Kidney (tissue), 14 donors: Measurements from ENCODE around the gene ATP2C2. TPM values are rescaled to one million over a fixed set of nuclear protein-coding genes. Genes with fewer than 3 reads are reported as not detected.

ENCODE experiments used
- DNase-seq, 5 donors: peaks; one replicate each; pipeline ENCODE4 v3.0.0-alpha.2; 2013 to 2020
- FAIRE-seq: peaks from 2 replicates; lab custom pipeline; 2012; peaks lifted over from hg19 to GRCh38; lab: Jason Lieb, UNC
- H3K27ac ChIP-seq, 2 donors: one replicate each; pipeline ENCODE4 v1.7.0; 2013; ENCODE audit warnings: low read depth in 2 of 2, low read length in 2 of 2, inconsistent platforms in 1 of 2
- H3K27me3 ChIP-seq: one replicate; pipeline ENCODE4 v1.7.1; 2013; ENCODE audit warnings: low read length, inconsistent platforms; ENCODE audit not compliant: control insufficient read depth, insufficient read depth
- H3K36me3 ChIP-seq, 3 donors: one replicate each; pipeline versions ENCODE4 v1.7.0 to v1.7.1; 2013; ENCODE audit warnings: low read length in 3 of 3, control low read depth in 1 of 3, inconsistent platforms in 1 of 3; ENCODE audit not compliant: insufficient read depth in 3 of 3, control insufficient read depth in 2 of 3
- H3K4me1 ChIP-seq, 3 donors: one replicate each; pipeline versions ENCODE4 v1.7.0 to v1.7.1; 2013; ENCODE audit warnings: low read length in 3 of 3, inconsistent platforms in 1 of 3, low read depth in 1 of 3; ENCODE audit not compliant: control insufficient read depth in 2 of 3, insufficient read depth in 2 of 3
- H3K4me3 ChIP-seq, 3 donors: one replicate each; pipeline versions ENCODE4 v1.7.0 to v1.8.1; 2013; ENCODE audit warnings: low read length in 3 of 3, control low read depth in 1 of 3, inconsistent platforms in 1 of 3
- H3K9ac ChIP-seq, 3 donors: one replicate each; pipeline versions ENCODE4 v1.7.0 to v1.7.1; 2013; ENCODE audit warnings: low read length in 3 of 3, control low read depth in 1 of 3, inconsistent platforms in 1 of 3
- H3K9me3 ChIP-seq, 3 donors: one replicate each; pipeline versions ENCODE4 v1.7.0 to v1.7.1; 2013; ENCODE audit warnings: low read length in 3 of 3, control low read depth in 1 of 3, inconsistent platforms in 1 of 3; ENCODE audit not compliant: control insufficient read depth in 2 of 3, insufficient read depth in 1 of 3
- CTCF ChIP-seq: IDR thresholded peaks from 3 replicates; pipeline ENCODE4 v1.5.1; 2012; ENCODE audit warnings: mild to moderate bottlenecking, moderate library complexity, borderline replicate concordance; ENCODE audit not compliant: insufficient read depth; ENCODE audit errors: extremely low read depth
- intact Hi-C: fragments of 100-400 bp; cut with DNase I; formaldehyde crosslinking; loops from one replicate; pipeline ENCODE4 v1.11.1; 2022
- polyA plus RNA-seq: library from polyadenylated mRNA; stranded (reverse); fragments of 350-450 nt; fragmentation: Illumina TruSeq; extraction: RNeasy Lipid Tissue Mini Kit (QIAGEN cat#74804); gene quantifications from one replicate; pipeline ENCODE4 v1.2.3, GENCODE V29; 2014; ENCODE audit warnings: low read depth, low replicate concordance; ENCODE audit not compliant: insufficient read depth
- total RNA-seq: library from RNA; stranded (reverse); fragmentation: NEBNext Ultra II Directional; extraction: Animal tissue kit (Norgen Biotek cat#: 25700); gene quantifications from one replicate; pipeline ENCODE4 v1.2.1, GENCODE V29; 2021
- donor health status: control.
- donor health status: control.
- donor health status: control.
- donor health status: control.
- donor health status: control.
- donor health status: DM: yes; HTN: yes; CAD: no.
- donor health status: Normal renal cell carcinoma (clear cell type).

The ATP2C2 gene
- total and polyA plus RNA-seq, 2 donors from 2014 or later = 2.2 to 2.6 TPM

GRCh38 chr16:84347161-84347560 is 21.2 kb upstream of the ATP2C2 start:
- peaks cover 0 to 13% (median 7%) of the 10 kb centered on the region in 3 donors for H3K4me1 ChIP-seq
- no peaks in the 10 kb centered on the region for H3K36me3 ChIP-seq
- no peak overlapping the region for H3K9ac ChIP-seq
- no peak overlapping the region for H3K27ac ChIP-seq
- no peak for DNase-seq
- intact Hi-C loops = no loop called here
- no peaks in the 10 kb centered on the region for H3K27me3 ChIP-seq
- no peak overlapping the region for H3K4me3 ChIP-seq
- TF ChIP-seq CTCF = no peak
- H3K9me3 ChIP-seq = no peaks in the 10 kb centered on the region
- FAIRE-seq = no peak

GRCh38 chr16:84348386-84348888 is 19.9 kb upstream of the ATP2C2 start:
- FAIRE-seq (no peak), DNase-seq (no peak)
- no peak overlapping the region for H3K4me3 ChIP-seq
- no peaks in the 10 kb centered on the region for H3K36me3 ChIP-seq
- intact Hi-C loops = no loop called here
- H3K4me1 ChIP-seq = peaks cover 0 to 13% (median 7%) of the 10 kb centered on the region in 3 donors
- H3K9ac ChIP-seq = no peak overlapping the region
- no peaks in the 10 kb centered on the region for H3K27me3 ChIP-seq
- H3K9me3 ChIP-seq = no peaks in the 10 kb centered on the region
- no peak overlapping the region for H3K27ac ChIP-seq
- TF ChIP-seq CTCF = no peak

GRCh38 chr16:84349862-84350684 is 18.3 kb upstream of the ATP2C2 start:
- peak overlapping the region in 1 of 2 donors; percentile 67 for H3K27ac ChIP-seq
- no peaks in the 10 kb centered on the region for H3K36me3 ChIP-seq
- FAIRE-seq (no peak), DNase-seq (peak in 1 of 5 donors; percentile 45)
- no peak overlapping the region for H3K9ac ChIP-seq
- intact Hi-C loops = no loop called here
- no peaks in the 10 kb centered on the region for H3K9me3 ChIP-seq
- no peaks in the 10 kb centered on the region for H3K27me3 ChIP-seq
- H3K4me1 ChIP-seq = peaks cover 0 to 11% (median under 1%) of the 10 kb centered on the region in 3 donors
- TF ChIP-seq CTCF = no peak
- no peak overlapping the region for H3K4me3 ChIP-seq
